ENCODE data around the gene POLE. TPM values are rescaled to one million over a fixed set of nuclear protein-coding genes. Genes with fewer than 3 reads are reported as not detected.

The POLE gene
- total and polyA plus RNA-seq, 2 of the 4 experiments (the other 2 are of a cell fraction): 17.2 to 20.7 TPM

GRCh38 chr12:132713123-132713522 is 26.0 kb upstream of the POLE start:
- no peak overlapping the region for H2BK5ac ChIP-seq (ENCODE audit: low read depth, low read length, poor library complexity, severe bottlenecking)
- no peak overlapping the region for H2BK20ac ChIP-seq (ENCODE audit: low read depth, low read length)
- in situ Hi-C loops (cut with MboI; ENCODE audit: low sequenced_read_pairs) (no loop called here), dilution Hi-C loops (cut with HindIII; ENCODE audit: low sequenced_read_pairs, unreplicated experiment) (no loop called here), intact Hi-C loops (cut with micrococcal nuclease) (no loop called here)
- H3K27ac ChIP-seq (ENCODE audit: insufficient read depth, low read length): no peak overlapping the region
- H3K14ac ChIP-seq (replicated peaks; ENCODE audit: low read depth, low read length): no peak overlapping the region
- H3K18ac ChIP-seq (ENCODE audit: low read depth, low read length): no peak overlapping the region
- H3K9me3 ChIP-seq (ENCODE audit: control insufficient read depth, insufficient read depth, low read length): no peaks in the 10 kb centered on the region
- no peak overlapping the region for H2BK120ac ChIP-seq (ENCODE audit: low read depth, low read length)
- WGBS, 2 experiments (ENCODE audit: extremely low coverage in 2 of 2, insufficient read length in 1 of 2): no CpG with 5 or more reads among the region's 2 CpGs
- H3K23ac ChIP-seq (ENCODE audit: low read depth, low read length): no peak overlapping the region
- peaks cover 11% of the 10 kb centered on the region for H4K20me1 ChIP-seq (ENCODE audit: insufficient read depth, low read length)
- H2BK15ac ChIP-seq (ENCODE audit: low read depth, low read length): no peak overlapping the region
- H2AK9ac ChIP-seq (replicated peaks; ENCODE audit: low read depth, low read length, poor library complexity): no peak overlapping the region
- no peak overlapping the region for H4K8ac ChIP-seq (ENCODE audit: low read depth in 2 of 2, low read length in 2 of 2)
- no peaks in the 10 kb centered on the region for H3K27me3 ChIP-seq (ENCODE audit: control insufficient read depth, insufficient read depth, low read length)
- H3K9me1 ChIP-seq (ENCODE audit: insufficient read depth, low read length): no peaks in the 10 kb centered on the region
- H2AK5ac ChIP-seq (ENCODE audit: low read depth, low read length): no peak overlapping the region
- H3K4me3 ChIP-seq (ENCODE audit: insufficient read depth, low read depth, low read length): no peak overlapping the region
- H3K9ac ChIP-seq (ENCODE audit: low read depth, low read length): no peak overlapping the region
- no peak overlapping the region for H2AFZ ChIP-seq (replicated peaks; ENCODE audit: low read length, poor library complexity)
- no peak overlapping the region for H3K4ac ChIP-seq (ENCODE audit: low read depth, low read length)
- H3K4me1 ChIP-seq (ENCODE audit: control insufficient read depth, insufficient read depth, low read length): 0 out of 2 replicates have a peak, but pooled peaks cover 2% of the 10 kb centered on the region
- no TSS peak for BruUV-seq (replicated peaks)
- H4K5ac ChIP-seq (ENCODE audit: low read depth, low read length): no peak overlapping the region
- no peak overlapping the region for H3K4me2 ChIP-seq (ENCODE audit: low read depth, low read length)
- POLR2A ChIA-PET (ENCODE audit: unreplicated experiment): no interaction called here
- ATAC-seq (ENCODE audit: low read depth): no peak
- H4K91ac ChIP-seq (ENCODE audit: insufficient read depth, low read depth, low read length): no peak overlapping the region
- DNase-seq: no peak
- peaks cover 19% of the 10 kb centered on the region for H3K36me3 ChIP-seq (ENCODE audit: control insufficient read depth, insufficient read depth, low read length)
- CTCF ChIA-PET: interaction anchor here (0.6 kb wide), 1 partner anchor 299 kb away, joined by 3 read pairs; no protein-coding TSS in a partner anchor
- H3K56ac ChIP-seq (ENCODE audit: extremely low read depth, insufficient read depth, low read length): no peak overlapping the region
- TF ChIP-seq POLR2A (IDR thresholded peaks at IDR 0.05; ENCODE audit: low read depth, low read length) (no peak), MAFK (IDR thresholded peaks at IDR 0.05; ENCODE audit: low read depth, low read length) (no peak), MXI1 (IDR thresholded peaks at IDR 0.05; ENCODE audit: borderline replicate concordance, low read depth, low read length) (no peak), RFX5 (IDR thresholded peaks at IDR 0.05; ENCODE audit: low read depth, low read length) (no peak)
- peaks cover 20 to 53% of the 10 kb centered on the region in 2 experiments for H3K79me1 ChIP-seq (ENCODE audit: low read depth in 1 of 2, low read length in 2 of 2)

All from IMR-90 (cell line).